ENCODE measurements around the gene ZNF184.

The ZNF184 gene

DNA sequence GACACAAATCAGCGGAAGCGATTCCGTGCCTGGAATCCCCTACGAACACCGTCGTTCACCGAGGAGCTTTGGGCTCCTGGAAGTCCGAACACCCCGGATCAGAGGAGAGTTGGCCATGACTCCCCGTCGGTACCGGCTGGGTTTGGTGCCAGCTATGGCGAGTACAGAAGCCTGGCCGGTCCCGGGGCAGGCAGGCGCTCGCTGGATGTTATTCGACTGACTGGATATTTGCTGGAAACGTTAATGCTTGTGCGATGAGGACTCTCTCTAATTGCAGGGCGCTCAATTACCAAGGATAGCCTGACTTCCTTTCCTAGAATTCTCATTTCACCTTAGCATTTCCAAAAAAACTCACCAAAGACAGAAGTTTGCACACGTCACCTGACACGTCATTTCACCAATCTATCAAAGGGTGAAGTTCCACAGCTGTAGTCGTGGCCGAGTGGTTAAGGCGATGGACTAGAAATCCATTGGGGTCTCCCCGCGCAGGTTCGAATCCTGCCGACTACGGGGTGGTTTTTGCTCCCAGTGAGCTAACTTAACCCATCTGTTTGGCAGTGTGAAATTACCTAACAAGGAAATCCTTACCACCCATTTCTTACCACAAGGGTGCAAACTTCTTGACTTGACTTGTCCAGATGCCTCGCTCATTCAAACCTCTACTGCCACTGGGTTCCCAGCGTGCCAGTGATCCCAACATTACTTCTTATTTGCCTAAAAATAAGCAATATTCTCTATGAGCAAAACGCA lies 22.7 kb upstream of the ZNF184 start:
- DNase-seq (ENCODE audit: extremely low read depth, low read depth) = peak; percentile 72
- TF ChIP-seq, protein P1, sequence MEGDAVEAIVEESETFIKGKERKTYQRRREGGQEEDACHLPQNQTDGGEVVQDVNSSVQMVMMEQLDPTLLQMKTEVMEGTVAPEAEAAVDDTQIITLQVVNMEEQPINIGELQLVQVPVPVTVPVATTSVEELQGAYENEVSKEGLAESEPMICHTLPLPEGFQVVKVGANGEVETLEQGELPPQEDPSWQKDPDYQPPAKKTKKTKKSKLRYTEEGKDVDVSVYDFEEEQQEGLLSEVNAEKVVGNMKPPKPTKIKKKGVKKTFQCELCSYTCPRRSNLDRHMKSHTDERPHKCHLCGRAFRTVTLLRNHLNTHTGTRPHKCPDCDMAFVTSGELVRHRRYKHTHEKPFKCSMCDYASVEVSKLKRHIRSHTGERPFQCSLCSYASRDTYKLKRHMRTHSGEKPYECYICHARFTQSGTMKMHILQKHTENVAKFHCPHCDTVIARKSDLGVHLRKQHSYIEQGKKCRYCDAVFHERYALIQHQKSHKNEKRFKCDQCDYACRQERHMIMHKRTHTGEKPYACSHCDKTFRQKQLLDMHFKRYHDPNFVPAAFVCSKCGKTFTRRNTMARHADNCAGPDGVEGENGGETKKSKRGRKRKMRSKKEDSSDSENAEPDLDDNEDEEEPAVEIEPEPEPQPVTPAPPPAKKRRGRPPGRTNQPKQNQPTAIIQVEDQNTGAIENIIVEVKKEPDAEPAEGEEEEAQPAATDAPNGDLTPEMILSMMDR (IDR thresholded peaks at IDR 0.05; ENCODE audit: low read depth, low read length) = peak; percentile 4

DNA sequence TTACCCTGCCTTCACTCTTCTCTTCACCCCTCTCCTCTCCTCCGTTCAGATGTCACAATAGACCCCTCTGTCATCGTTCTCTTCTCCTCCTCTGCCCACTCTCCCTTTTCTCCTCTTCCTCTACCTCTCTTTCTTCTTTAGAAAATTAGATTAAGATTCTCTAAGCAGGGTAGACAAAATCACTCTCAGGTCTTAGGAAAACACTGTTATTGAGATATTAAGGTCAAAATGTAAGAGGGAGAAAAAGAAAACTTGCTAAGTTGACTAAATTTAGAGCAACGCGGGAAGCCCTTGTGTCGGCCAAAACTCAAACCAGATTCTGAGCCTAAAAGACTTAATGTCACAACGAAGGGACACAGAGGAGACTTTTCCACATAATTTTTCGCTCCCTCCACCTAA lies 22.1 kb upstream of the ZNF184 start:
- no peak for DNase-seq (ENCODE audit: extremely low read depth, low read depth)

DNA sequence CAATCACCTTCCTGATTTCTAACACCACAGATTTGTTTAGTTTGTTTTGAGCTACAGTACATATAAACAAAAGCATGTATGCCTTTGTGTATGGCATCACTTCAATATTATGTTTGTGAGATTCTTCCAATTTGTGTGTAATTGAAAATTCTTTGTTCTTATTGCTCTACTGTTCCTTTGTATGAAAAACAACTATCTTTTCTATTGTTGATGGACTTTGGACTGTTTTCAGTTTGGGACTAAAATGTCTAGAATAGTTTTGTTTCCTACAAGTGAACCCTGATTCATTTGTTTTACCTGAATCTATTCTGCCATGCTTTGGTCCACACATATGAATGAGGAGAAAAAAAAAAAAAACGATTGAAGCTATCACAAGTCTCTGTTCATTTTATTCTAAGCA lies 21.2 kb upstream of the ZNF184 start:
- TF ChIP-seq, protein P1 (IDR thresholded peaks at IDR 0.05; ENCODE audit: low read depth, low read length) = no peak
- no peak for DNase-seq (ENCODE audit: extremely low read depth, low read depth)

More for the DNA sequence above, 22.1 kb upstream of the ZNF184 start:
- TF ChIP-seq, protein P1 (IDR thresholded peaks at IDR 0.05; ENCODE audit: low read depth, low read length) = no peak

DNA sequence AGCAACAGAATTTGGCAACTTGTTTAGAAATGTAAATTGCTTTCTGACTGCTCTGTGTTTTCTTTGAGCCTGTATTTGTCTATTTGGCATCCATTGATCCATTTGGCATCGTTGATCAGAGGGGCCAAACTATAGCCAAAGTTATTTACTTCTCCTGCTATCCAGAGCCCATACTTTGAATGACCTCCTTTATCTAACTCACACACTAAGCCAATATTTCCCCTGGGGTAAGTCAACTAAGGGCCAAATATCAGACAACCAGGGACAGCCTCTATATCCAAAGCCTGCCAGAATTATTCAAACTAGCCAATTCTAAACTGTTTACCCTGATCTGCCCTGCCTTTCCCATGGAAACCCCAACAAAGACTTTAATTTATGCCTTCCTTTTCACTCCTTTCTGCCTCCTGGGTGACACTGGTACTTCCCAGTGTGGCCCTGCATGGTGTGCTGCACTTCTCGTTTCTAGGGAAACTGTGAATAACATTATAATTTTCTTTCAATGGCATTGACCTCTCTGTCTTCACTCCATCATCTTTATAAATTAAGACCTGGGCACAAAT lies 19.8 kb upstream of the ZNF184 start:
- no peak for DNase-seq (ENCODE audit: extremely low read depth, low read depth)
- TF ChIP-seq, protein P1 (IDR thresholded peaks at IDR 0.05; ENCODE audit: low read depth, low read length) = no peak

DNA sequence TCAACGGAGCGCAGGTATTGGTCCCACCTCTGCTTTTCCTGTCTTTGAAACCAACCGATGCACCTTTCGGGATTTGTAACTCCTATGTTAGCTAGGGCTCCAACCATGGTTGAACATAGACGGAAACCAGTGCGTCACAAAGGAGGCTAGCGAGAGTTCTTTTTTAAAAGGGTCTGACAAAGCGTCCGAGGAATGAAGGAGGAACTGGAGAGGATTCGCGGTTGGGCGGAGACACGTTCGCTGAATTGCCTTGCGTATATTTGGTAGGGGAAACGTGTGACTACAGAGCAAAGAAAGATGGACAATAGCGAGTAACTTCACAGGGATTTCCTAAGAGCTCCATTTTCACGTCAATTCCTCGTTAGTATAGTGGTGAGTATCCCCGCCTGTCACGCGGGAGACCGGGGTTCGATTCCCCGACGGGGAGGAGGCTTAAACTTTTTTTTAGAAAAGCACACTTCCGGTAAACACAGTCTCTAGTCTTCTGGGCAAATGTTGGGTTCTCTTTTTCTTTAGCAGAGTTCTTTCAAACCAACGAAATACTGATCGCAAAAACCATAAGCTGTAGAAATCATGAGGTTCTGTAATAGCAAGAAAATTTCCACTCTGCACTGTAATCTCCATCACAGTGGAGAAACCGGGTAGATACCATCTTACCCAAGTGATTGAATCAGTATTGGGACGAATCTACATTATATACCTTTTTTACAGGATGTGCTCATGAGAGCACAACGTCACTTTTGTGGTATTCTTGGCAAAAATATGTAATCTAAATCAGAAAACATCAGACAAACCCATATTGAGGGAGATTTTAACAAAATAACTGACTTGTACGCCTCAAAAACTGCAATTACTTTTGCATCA lies 6.6 kb upstream of the ZNF184 start:
- TF ChIP-seq, protein P1 (IDR thresholded peaks at IDR 0.05; ENCODE audit: low read depth, low read length) = no peak
- DNase-seq (ENCODE audit: extremely low read depth, low read depth) = peak; percentile 86

DNA sequence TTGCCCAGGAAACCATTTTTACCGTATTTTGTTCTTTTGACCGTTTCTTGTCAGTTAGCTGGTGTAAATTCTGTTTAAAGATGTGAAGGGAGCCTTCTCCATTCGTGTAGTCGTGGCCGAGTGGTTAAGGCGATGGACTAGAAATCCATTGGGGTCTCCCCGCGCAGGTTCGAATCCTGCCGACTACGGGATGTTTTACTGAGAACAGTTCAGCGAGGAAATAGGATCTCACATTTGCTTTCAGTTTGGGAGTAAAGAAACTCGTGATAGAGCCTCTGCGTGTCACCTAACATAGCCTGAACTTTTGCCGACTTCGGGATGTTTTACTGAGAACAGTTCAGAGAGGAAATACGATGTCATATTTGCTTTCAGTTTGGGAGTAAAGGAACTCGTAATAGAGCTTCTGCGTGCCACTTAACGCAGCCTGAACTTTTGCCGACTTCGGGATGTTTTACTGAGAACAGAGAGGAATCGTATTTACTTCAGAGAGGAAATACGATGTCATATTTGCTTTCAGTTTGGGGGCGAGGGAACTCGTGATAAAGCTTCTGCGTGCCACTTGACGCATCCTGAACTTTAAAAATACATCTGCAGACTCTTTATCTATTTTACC lies 5.9 kb upstream of the ZNF184 start:
- DNase-seq (ENCODE audit: extremely low read depth, low read depth) = peak; percentile 84
- TF ChIP-seq, protein P1 (IDR thresholded peaks at IDR 0.05; ENCODE audit: low read depth, low read length) = no peak
